Hindlimb muscle (tissue), 1 donor: ENCODE results near the gene TRAPPC6A. TPM values are rescaled to one million over a fixed set of nuclear protein-coding genes. Genes with fewer than 3 reads are reported as not detected.
A peak's percentile ranks its signal among the peaks of the same experiment; 100 is the strongest.

Experiments used
- DNase-seq: peaks from one replicate; pipeline ENCODE4 v3.0.0-alpha.2; 2013
- polyA plus RNA-seq: library from polyadenylated mRNA; unstranded; fragments of 120-200 nt; gene quantifications from one replicate; pipeline ENCODE4 v1.2.1, GENCODE V29; 2013; ENCODE audit not compliant: insufficient read length

TRAPPC6A gene, protein sequence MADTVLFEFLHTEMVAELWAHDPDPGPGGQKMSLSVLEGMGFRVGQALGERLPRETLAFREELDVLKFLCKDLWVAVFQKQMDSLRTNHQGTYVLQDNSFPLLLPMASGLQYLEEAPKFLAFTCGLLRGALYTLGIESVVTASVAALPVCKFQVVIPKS
- polyA plus RNA-seq: 24.0 TPM

DNA sequence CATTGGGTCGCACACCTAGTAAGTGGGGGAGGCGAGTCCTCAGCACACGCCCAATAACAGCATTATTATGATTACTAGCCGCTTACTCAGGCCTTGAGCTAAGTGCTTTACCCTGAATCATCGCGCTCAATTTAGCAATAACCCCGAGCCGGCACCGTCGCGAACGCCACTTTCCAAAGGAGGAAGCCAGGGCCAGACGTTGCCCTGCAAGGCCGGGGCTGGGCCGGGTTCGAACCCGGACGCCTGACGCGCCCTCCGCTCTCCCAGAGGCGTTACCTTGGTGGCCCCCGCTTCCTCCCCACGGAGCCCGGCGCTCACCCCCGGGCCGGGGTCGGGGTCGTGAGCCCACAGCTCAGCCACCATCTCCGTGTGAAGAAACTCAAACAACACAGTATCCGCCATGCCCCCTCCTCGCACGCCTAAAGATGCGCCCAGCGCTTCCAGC lies at the start of gene TRAPPC6A:
Gene TRAPPC6A, minus strand, starts transcription at position 421 of the 445 bp plus-strand sequence. Its CDS starts 19 bp downstream, at position 402.
- no peak for DNase-seq

DNA sequence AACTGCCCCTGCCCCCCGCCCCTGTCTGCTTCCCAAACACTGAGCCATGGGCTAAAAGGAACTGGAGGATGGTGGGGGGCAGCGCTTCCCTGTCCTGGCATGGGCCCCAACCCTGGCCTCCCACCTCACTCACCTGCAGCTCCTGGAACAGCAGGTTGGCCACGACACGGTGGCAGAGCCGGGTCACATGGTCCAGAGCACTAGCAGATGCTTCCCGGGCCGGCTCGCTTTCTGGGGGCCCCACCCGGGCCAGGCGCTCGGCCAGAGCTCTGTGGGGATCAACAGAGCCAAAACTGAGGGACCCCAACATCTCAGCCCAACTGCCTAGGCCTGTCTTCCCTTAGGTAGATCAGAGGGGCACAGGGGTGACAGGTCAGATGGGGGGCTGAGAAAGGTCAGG lies 46.6 kb upstream of the TRAPPC6A start:
- DNase-seq: no peak

DNA sequence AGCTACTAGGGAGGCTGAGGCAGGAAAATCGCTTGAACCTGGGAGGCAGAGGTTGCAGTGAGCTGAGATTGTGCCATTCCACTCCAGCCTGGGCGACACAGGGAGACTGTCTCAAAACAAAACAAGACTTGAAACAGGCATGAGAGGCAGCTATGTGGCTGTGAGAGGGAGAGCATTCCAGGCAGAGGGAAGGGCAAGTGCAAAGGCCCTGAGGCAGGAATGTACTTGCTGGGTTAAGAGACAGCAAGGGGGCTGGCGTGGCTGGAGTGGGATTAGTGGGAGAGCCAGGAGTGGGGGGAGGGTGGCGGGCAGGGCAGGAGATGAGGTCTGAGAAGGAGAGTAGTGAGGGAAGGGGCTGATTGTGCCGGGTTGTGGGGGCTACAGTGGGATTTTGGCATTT lies 45.8 kb upstream of the TRAPPC6A start:
- no peak for DNase-seq

DNA sequence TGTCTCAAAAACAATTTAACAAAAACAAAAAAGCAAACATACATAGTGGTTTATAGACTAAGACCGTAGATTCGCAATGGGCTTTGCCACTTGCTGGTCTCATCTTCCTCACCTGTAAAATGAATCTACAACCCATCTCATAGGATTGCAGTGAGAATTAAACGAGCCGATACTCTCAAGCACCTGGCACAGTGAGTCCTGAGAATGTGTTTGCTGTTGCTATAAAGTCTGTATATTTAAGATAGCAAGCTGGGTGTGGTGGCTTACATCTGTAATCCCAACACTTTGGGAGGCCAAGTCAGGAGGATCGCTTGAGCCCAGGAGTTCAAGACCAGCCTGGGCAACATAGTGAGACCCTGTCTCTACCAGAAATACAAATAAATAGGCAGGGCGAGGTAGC lies 44.7 kb upstream of the TRAPPC6A start:
- DNase-seq: no peak

DNA sequence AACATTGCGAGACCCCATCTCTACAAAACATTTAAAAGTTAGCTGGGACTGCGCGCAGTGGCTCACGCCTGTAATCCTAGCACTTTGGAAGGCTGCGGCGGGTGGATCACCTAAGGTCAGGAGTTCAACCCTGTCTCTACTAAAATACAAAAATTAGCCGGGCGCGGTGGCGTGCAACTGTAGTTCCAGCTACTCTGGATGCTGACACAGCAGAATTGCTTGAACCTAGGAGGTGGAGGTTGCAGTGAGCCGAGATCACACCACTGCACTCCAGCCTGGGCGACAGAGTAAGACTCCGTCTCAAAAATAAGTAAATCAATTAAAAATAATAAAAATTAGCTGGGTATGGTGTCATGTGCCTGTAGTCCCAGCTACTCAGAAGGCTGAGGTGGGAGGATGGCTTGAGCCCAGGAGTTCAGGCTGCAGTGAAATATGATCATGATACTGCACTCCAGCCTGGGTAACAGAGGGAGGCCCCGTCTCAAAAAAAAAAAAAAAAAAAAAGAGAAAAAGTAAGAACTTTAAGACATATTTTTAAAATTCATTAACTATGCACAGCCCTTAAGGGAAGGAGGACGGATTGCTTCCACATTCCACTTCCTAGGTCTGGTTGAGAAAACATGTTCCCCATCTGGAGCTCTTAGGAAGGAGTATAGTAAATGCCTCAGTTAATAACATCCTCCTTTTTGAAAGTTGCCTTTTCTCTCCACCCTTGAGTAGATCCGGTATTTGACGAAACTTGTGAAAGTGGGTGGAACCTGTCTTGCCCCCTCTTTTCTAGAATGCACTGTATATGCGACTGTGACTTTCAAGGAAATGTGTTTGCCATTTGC lies 41.1 kb upstream of the TRAPPC6A start:
- no peak for DNase-seq

DNA sequence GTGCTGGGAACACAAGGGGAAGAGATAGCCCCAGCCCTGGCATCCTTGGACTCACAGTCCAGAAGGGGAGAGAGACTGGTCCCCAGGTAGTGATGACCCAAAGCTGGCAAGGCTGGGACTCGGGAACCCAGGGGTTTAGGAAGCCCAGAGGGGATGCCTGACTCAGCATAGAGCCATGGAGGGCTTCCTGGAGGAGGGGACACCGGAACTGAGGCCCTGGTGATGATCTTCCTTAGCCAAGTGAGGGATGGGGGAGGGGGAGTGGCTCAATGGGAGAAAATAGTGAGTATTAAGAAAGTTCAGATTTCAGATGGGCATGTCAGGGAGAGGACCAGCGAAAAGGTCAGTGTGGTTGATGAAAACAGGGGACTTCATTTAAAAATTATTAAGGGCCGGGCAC lies 40.4 kb upstream of the TRAPPC6A start:
- DNase-seq: no peak

DNA sequence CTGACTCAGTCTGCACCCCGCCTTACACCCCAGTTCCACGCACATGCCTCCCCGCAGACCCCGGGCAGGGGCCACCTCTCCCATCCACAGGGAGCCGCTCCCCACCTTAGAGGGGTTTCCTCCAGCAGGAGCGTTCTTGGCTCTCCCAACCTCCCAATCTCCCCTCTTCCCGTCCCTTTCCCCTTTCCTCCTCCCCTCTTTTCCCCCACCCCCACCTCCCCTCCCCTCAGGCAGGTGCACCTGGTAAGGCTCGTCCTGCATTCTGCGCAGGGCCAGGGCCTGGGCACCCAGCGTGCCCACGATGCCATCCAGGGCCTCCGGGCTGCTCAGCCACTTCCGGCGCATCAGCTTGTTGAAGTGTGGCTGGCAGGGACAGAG lies 39.9 kb upstream of the TRAPPC6A start:
- no peak for DNase-seq

DNA sequence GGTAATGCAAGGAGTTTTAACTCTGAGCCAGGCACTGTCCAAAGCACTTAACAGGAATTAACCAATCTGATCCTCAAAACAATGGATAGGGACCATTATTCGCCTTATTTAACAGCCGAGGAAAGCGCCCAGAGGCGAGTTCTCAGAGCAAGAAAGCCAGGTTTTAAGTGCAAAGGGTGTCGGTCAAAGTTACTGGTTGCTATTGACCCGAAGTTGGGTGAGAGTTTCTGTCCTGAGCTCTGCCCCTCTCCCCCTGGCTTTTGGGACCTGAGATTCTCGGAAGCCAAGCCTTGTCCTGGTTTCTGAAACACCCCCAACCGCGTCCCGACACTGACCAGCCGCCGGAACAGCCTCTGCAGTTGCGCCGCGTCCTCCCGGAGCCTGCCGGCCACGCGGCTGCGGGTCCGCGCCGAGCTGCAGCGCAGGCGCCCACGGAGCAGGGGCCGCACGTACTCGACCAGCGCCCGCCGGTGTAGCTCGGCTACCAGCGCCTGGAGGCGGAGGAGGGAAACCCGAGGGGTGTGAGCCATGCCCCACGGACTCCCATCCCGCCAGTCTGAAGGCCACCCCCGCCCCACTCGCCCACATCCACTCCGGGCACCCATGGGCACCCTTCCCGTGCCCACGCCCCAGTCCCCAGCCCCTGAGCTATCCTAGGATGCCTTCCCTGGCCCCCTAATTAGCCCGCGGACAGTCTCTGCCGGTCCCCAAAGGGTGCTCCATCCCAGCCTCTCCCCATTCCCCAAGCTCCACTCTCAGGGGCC lies 39.3 kb upstream of the TRAPPC6A start:
- DNase-seq: no peak

DNA sequence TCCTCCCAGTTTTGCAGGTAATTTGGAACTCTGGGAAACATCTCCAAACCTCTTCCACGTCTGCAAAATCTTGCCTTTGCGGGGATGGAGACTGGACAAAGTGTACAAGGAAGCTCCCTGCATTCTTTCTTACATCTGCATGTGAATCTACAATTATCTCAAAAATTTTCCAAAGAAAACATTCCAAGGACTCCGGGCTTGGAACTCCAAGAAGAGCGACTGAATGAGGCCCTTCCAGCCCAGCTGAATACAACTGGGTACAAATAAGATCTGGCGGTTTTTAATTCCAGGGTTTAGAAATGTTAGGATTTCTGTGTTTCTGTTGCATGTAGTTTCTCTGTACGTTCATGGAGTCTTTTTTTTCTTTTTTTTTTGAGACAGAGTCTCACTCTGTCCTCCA lies 38.6 kb upstream of the TRAPPC6A start:
- DNase-seq: peak; percentile 12

DNA sequence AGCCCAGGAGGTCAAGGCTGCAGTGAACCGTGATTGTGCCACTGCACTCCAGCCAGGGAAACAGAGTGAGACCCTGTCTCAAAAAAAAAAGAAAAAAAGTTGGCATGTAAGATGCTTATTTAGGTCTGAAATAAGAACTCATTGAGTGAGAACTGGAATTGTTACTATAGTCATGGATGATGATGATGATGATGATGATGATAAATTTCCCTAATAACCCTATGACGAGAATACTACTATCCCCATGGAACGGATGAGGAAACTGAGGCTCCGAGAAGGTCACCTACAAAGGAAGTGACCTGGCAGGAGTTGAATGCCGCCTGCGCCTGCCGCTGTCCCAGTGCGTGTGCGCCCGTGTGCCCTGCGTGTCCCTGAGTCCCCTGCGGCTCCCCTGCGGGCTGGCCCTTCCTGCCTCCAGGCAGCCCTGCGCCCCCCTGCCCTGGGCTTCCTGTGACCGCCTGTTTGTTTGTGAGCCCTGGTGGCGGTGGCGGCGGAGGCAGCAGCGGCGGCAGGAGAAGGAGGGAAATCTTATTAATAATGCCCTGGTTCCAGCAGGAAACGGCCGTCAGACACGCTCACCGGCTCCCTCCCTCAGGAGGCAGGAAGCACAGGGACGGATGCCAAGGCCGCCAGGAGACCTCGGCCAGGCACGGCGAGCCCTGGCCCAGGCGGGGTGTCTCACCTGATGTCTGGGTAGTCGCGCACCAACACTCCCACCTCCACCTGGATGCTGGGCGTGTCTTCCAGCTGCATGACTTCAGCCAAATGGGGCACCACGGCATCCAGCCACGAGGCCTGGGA lies 37.6 kb upstream of the TRAPPC6A start:
- no peak for DNase-seq

DNA sequence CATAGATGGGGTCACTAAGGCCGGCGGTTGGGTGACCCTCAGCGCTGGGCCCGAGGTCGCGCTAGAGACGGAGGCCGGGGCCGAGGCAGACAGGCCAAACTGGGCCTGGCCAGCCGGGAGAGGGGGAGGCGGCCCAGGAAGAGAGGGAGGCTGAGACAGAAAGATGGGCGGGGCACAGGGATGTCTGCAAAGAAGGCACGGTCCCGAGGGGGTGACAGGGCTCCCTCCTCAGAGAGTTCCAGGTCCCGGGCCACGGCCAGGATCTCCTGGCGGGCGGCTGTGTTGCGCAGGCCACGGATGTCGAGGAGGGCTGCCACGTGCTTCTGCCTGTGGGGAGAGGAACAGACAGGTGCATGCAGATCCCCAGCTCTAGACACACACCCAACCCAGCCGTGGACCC lies 35.0 kb upstream of the TRAPPC6A start:
- DNase-seq: no peak

DNA sequence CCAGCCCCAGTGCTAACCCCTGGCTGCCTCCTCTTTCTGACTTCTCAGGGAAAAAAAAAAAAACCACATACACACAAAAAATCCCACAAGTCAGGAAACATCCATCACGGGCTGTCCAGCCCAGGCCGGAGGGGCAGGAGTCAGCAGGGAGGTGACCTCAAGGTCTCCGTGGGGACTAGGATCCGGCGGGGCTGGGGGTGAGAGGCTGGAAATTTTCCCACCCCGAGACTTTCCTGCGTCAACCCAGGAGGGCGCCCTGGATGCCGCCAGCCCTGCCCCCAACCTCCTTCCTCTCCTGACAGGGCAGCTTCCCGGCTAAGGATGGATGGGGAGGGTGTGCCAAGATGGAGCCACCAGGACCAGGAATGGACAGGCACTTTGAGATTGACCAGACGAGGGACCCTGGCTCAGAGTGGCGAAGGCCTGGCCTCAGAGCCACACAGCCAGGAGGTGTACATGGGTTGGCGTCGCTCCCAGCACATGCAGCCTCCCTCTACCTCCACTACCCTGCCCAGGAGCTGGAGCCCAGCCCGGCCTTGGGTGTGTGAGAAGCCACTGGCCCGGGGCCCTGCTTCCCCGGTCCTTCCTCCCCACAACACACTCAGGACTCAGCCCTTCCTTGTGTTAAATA lies 33.8 kb upstream of the TRAPPC6A start:
- peak; percentile 12 for DNase-seq

DNA sequence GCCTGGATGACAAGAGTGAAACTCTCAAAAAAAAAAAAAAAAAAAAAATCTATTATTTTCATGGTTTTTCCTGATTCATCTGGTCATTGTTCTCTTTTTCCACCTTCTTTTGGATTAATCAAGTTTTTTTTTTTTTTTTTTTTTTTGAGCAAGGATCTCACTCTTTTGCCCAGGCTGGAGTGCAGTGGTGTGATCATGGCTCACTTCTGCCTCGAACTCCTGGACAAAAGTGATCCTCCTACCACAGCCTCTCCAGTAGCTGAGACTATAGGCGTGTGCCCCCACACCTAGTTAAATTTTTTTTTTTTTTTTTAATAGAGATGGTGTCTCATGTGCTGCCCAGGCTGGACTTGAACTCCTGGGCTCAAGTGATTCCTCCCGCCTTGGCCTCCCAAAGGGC lies 28.3 kb upstream of the TRAPPC6A start:
- no peak for DNase-seq

DNA sequence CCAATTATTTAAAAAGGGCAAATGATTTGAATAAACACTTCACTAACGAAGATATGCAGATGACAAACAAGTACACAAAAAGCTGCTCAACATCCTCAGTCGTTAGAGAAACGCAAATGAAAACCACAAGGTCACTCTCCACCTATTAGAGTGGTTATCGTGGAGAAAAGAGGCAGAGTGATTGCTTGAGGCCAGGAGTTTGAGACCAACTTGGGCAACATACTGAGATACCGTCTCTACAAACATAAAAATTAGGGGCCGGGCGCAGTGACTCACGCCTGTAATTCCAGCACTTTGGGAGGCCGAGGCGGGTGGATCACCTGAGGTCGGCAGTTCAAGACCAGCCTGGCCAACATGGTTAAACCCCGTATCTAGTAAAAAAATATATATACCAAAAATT lies 27.8 kb upstream of the TRAPPC6A start:
- DNase-seq: no peak

DNA sequence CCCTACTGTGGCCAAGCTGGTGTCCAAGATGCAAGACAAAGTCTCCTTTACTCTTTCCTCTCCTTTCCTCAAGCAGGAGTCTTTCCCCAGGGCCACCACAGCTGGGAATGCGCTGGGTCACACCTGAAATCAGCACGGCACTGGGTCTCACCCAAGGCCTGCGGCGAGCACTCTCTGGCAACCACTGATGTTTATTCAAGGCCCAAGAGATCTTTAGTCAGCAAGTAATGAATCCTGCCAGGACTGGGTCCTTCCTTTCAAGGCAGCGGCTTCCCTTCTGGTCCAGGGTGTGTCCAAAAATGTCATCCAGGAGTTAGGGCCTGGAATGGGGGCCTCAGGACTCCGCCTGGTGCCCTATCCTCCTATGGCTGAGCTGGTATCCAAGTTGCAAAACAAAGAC lies 24.6 kb upstream of the TRAPPC6A start:
- DNase-seq: no peak

DNA sequence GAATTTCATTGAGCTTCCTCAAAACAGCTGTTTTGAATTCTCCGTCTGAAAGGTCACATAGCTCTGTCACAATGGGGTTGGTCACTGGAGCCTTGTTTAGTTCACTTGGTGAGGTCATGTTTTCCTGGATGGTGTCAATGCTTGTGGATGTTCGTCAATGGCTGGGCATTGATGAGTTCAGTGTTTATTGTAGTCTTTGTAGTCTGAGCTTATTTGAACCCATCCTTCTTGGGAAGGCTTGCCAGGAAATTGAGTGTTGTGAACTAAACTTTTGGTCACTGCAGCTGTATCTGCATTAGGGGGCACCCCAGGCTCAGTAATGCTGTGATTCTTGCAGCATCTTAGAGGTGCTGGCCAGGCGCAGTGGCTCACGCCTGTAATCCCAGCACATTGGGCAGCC lies 22.5 kb upstream of the TRAPPC6A start:
- no peak for DNase-seq

DNA sequence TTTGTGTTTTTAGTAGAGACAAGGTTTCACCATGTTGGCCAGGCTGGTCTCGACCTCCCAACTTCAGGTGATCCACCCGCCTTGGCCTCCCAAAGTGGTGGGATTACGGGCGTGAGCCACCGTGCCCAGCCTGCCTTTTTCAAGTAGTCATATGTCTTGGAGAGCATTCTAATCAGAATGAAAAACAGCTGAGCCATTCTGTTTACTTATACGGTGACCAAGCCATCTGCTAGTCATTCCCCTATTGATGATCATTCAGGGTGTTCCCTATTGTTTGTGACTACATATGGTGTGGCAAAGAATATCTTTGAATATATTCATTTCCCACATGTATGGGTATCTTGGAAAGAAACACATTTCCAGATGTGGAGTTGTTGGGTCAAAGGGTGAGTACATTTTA lies 17.7 kb upstream of the TRAPPC6A start:
- DNase-seq: no peak

DNA sequence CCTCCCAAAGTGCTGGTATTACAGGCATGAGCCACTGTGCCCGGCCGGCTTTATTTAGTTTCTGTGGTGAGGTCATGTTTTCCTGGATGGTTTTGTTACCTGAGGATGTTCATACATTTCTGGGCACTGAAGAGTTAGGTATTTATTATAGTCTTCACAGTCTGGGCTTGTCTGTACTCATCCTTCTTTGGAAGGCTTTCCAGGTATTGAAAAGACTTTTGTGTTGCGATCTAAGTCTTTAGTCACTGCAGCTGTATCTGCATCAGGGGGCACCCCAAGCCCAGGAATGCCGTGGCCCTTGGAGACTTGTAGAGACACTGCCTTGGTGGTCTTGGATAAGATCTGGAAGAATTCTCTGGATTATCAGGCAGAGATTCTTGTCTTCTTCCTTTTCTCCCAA lies 13.3 kb upstream of the TRAPPC6A start:
- DNase-seq: no peak

DNA sequence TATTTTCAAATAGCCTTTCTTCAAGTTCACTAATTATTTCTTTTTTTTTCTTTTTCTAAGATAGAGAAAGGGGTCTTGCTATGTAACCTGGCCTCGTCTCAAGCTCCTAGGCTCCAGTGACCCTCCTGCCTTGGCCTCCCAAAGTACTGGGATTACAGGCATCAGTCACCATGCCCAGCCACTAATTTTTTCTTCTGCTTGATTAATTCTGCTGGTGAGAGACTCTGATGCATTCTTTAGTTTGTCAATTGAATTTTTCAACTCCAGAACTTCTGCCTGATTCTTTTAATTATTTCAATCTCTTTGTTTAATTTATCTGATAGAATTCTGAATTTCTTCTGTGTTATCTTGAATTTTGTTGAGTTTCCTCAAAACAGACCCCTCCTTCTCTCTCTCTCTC lies 11.9 kb upstream of the TRAPPC6A start:
- no peak for DNase-seq

DNA sequence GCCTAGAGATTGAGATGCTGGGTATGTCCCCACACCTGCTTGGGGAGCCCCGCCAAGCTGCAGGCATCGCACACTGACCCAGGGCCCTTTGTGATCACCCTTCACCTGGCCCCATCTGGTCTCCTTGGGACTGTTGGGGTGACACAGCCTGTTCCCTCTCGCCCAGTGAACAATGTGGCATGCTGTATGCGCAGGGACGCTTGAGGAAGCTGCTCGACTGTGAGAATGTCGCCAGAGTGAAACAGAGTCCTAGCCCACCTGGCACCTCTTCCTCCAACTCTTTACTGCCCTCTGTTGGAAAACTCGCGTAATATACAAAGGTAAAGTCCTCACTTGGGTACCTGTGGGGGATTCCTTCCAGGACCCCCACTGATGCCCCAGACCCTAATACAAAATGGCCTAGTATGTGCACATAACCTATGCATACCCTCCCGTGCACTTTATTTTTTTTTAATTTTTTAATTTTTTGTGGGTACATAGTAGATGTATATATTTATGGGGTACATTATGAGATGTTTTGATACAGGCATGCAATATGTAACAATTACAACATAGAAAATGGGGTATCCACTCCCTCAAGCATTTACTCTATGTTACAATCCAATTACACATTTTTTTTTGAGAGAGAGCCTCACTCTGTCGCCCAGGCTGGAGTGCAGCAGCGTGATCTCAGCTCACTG lies 9.5 kb upstream of the TRAPPC6A start:
- no peak for DNase-seq

DNA sequence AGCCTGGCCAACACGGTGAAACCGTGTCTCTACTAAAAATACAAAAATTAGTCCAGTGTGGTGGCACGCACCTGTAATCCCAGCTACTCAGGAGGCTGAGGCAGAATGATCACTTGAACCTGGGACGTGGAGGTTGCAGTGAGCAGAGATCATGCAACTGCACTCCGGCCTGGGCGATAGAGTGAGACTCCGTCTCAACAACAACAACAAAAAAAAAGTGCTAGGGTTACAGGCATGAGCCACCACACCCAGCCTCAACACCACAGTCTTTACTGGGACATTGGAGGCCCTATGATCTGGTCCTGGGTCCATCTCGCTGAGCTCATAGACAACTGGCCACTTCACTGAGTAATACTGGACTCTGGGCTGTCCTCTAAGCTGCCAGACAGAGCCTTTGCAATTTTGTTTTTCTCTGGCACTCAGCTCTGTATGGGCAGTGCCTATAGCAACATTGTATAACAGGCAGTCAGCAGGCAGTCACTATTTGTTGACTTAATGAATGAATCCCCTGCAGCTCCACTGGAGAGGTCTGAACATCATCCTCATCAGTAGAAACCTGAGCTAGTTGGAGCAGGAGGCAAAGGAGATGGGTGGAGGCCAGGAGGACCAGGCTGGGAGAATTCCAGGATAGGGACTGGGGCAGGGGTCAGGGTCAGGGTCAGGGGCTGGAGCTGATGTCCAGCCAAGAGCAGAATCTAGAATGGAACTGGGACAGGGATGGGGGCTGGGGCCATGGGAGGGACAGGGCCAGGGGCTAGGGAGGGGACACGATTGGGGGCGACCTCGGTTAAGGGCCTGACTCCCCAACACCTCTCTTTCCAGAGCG lies 8.7 kb upstream of the TRAPPC6A start:
- DNase-seq: no peak
